Smooth muscle cell (in vitro differentiated cells): ENCODE measurements around the gene CBLB. TPM values are rescaled to one million over a fixed set of nuclear protein-coding genes. Genes with fewer than 3 reads are reported as not detected.

Experiments
- DNase-seq: peaks from one replicate; lab custom pipeline; 2025; ENCODE audit not compliant: unreplicated experiment; lab: John Stamatoyannopoulos, UW
- H2AFZ ChIP-seq: fragments of 200-600 bp; sonication (generic); 2 replicates; pipeline ENCODE4 v1.6.0; 2016; ENCODE audit warnings: antibody characterized with exemption, low read depth, mild to moderate bottlenecking
- H3F3A ChIP-seq: fragments of 200-600 bp; sonication (generic); 2 replicates; pipeline ENCODE4 v1.6.0; 2017; ENCODE audit warnings: antibody characterized with exemption, low read depth
- H3K27ac ChIP-seq: fragments of 200-600 bp; sonication (generic); 2 replicates; pipeline ENCODE4 v1.5.1; 2016; ENCODE audit warnings: low read depth, mild to moderate bottlenecking
- H3K27me3 ChIP-seq: fragments of 200-600 bp; sonication (generic); 2 replicates; pipeline ENCODE4 v1.6.1; 2016; ENCODE audit warnings: low read depth, mild to moderate bottlenecking
- H3K36me3 ChIP-seq: fragments of 200-600 bp; sonication (generic); 2 replicates; pipeline ENCODE4 v1.5.1; 2016; ENCODE audit warnings: low read depth
- H3K4me1 ChIP-seq: fragments of 200-600 bp; sonication (generic); 2 replicates; pipeline ENCODE4 v1.5.1; 2016; ENCODE audit warnings: low read depth
- H3K4me2 ChIP-seq: fragments of 200-600 bp; sonication (generic); 2 replicates; pipeline ENCODE4 v1.6.0; 2016; ENCODE audit warnings: mild to moderate bottlenecking
- H3K4me3 ChIP-seq: fragments of 200-600 bp; sonication (generic); 2 replicates; pipeline ENCODE4 v1.5.1; 2016; ENCODE audit warnings: mild to moderate bottlenecking
- H3K79me2 ChIP-seq: fragments of 200-600 bp; sonication (generic); 2 replicates; pipeline ENCODE4 v1.6.0; 2016; ENCODE audit warnings: low read depth, mild to moderate bottlenecking
- H3K9ac ChIP-seq: fragments of 200-600 bp; sonication (generic); 2 replicates; pipeline ENCODE4 v1.6.0; 2016; ENCODE audit warnings: low read depth
- H3K9me3 ChIP-seq: fragments of 200-600 bp; sonication (generic); replicated peaks from 2 replicates; pipeline ENCODE4 v1.5.1; 2016; ENCODE audit warnings: low read depth
- H4K20me1 ChIP-seq: fragments of 200-600 bp; sonication (generic); 2 replicates; pipeline ENCODE4 v1.6.0; 2016; ENCODE audit warnings: low read depth
- WGBS: methylation state at CpG from one replicate; pipeline ENCODE4 v1.1.7; 2016; ENCODE audit warnings: low lambda C conversion rate; 5-methylcytosine and 5-hydroxymethylcytosine counted together
- polyA plus RNA-seq: library from polyadenylated mRNA; unstranded; fragments of >200 nt; fragmentation: Nextera tagmentation; extraction: Ambion mirVana; gene quantifications from 2 replicates; pipeline ENCODE4 v1.2.1, GENCODE V29; 2016
- total RNA-seq: library from RNA; depleted of rRNA; stranded (reverse); fragments of >200 nt; gene quantifications from 2 replicates; pipeline ENCODE4 v1.2.3, GENCODE V29; 2014
- TF ChIP-seq, protein P1 (sequence below): fragments of 200-600 bp; sonication (generic); IDR thresholded peaks from 2 replicates; pipeline ENCODE4 v1.5.1; 2017; ENCODE audit warnings: borderline replicate concordance, mild to moderate bottlenecking, antibody characterized with exemption; ENCODE audit not compliant: insufficient read depth, poor library complexity, severe bottlenecking

The CBLB gene
- total and polyA plus RNA-seq, 2 experiments from 2014 or later = 13.9 to 38.9 TPM

DNA sequence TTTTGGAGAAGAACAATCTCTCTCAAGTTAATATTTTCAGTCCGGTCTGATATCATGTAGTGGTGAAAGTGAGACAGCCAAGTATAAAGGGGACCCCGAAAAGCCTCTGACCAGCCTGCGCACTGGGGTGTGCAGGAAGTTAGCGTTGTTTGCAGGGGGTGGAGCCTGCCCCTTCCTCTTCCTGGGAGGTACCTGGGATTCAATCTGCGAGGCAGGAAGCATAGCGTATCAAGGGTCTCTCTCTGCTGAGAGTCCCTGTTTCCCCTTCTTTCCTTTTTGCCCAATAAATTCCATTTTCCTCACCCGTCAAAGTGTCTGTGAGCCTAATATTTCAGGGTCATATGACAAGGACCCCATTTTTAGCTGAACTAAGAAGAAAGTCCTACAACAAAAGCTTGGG is 44.8 kb upstream of the CBLB start:
- no peaks in the 10 kb centered on the region for H3K79me2 ChIP-seq
- H4K20me1 ChIP-seq = no peaks in the 10 kb centered on the region
- WGBS = 98% methylated on average over 7 of the region's 7 CpGs
- H2AFZ ChIP-seq = no peak overlapping the region
- H3K4me3 ChIP-seq = no peak overlapping the region
- no peak overlapping the region for H3K27ac ChIP-seq
- H3K27me3 ChIP-seq = no peaks in the 10 kb centered on the region
- TF ChIP-seq, protein P1, sequence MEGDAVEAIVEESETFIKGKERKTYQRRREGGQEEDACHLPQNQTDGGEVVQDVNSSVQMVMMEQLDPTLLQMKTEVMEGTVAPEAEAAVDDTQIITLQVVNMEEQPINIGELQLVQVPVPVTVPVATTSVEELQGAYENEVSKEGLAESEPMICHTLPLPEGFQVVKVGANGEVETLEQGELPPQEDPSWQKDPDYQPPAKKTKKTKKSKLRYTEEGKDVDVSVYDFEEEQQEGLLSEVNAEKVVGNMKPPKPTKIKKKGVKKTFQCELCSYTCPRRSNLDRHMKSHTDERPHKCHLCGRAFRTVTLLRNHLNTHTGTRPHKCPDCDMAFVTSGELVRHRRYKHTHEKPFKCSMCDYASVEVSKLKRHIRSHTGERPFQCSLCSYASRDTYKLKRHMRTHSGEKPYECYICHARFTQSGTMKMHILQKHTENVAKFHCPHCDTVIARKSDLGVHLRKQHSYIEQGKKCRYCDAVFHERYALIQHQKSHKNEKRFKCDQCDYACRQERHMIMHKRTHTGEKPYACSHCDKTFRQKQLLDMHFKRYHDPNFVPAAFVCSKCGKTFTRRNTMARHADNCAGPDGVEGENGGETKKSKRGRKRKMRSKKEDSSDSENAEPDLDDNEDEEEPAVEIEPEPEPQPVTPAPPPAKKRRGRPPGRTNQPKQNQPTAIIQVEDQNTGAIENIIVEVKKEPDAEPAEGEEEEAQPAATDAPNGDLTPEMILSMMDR = no peak
- no peaks in the 10 kb centered on the region for H3K4me1 ChIP-seq
- peaks cover 10% of the 10 kb centered on the region for H3K9me3 ChIP-seq
- peaks cover 6% of the 10 kb centered on the region for H3K36me3 ChIP-seq
- H3F3A ChIP-seq = no peaks in the 10 kb centered on the region
- H3K9ac ChIP-seq = no peak overlapping the region
- no peak overlapping the region for H3K4me2 ChIP-seq
- no peak for DNase-seq

GRCh38 chr3:105912891-105913290 is 44.1 kb upstream of the CBLB start:
- Histone ChIP-seq H3K36me3 (peaks cover 6% of the 10 kb centered on the region), H3K9ac (no peak overlapping the region), H3K4me3 (no peak overlapping the region), H3K4me2 (no peak overlapping the region), H3K27ac (no peak overlapping the region), H3K4me1 (no peaks in the 10 kb centered on the region), H4K20me1 (no peaks in the 10 kb centered on the region), H2AFZ (no peak overlapping the region), H3K9me3 (peaks cover 10% of the 10 kb centered on the region), H3K27me3 (no peaks in the 10 kb centered on the region), H3F3A (no peaks in the 10 kb centered on the region), H3K79me2 (no peaks in the 10 kb centered on the region)
- TF ChIP-seq, protein P1 = no peak
- DNase-seq = no peak

GRCh38 chr3:105911496-105911895 is 42.7 kb upstream of the CBLB start:
- Histone ChIP-seq H2AFZ (no peak overlapping the region), H3K27ac (no peak overlapping the region), H3K27me3 (no peaks in the 10 kb centered on the region), H3K9me3 (peaks cover 7% of the 10 kb centered on the region), H3K9ac (no peak overlapping the region), H3K36me3 (peaks cover 6% of the 10 kb centered on the region), H3K4me3 (no peak overlapping the region), H3K4me1 (no peaks in the 10 kb centered on the region), H3K79me2 (no peaks in the 10 kb centered on the region), H3K4me2 (no peak overlapping the region), H4K20me1 (no peaks in the 10 kb centered on the region), H3F3A (no peaks in the 10 kb centered on the region)
- DNase-seq = no peak
- TF ChIP-seq, protein P1 = no peak

- H2AFZ ChIP-seq = peak overlapping the region; percentile 67
These were observed 39.0 kb upstream of the CBLB start for GRCh38 chr3:105907777-105908176.

More at GRCh38 chr3:105907777-105908176, 39.0 kb upstream of the CBLB start:
- Histone ChIP-seq H3K27ac (peak overlapping the region; percentile 3), H3K79me2 (no peaks in the 10 kb centered on the region), H3K4me2 (no peak overlapping the region), H3K27me3 (no peaks in the 10 kb centered on the region), H3F3A (no peaks in the 10 kb centered on the region), H3K36me3 (no peaks in the 10 kb centered on the region), H3K9me3 (no peaks in the 10 kb centered on the region), H3K4me3 (no peak overlapping the region), H4K20me1 (no peaks in the 10 kb centered on the region), H3K9ac (no peak overlapping the region), H3K4me1 (no peaks in the 10 kb centered on the region)
- WGBS = 66% methylated on average over 3 of the region's 3 CpGs
- DNase-seq = no peak
- TF ChIP-seq, protein P1 = no peak
